Measurements from ENCODE around the gene TYMP.

GRCh38 chr22:50576806-50577696 is 47.2 kb upstream of the TYMP start:
- TF ChIP-seq, protein P1, sequence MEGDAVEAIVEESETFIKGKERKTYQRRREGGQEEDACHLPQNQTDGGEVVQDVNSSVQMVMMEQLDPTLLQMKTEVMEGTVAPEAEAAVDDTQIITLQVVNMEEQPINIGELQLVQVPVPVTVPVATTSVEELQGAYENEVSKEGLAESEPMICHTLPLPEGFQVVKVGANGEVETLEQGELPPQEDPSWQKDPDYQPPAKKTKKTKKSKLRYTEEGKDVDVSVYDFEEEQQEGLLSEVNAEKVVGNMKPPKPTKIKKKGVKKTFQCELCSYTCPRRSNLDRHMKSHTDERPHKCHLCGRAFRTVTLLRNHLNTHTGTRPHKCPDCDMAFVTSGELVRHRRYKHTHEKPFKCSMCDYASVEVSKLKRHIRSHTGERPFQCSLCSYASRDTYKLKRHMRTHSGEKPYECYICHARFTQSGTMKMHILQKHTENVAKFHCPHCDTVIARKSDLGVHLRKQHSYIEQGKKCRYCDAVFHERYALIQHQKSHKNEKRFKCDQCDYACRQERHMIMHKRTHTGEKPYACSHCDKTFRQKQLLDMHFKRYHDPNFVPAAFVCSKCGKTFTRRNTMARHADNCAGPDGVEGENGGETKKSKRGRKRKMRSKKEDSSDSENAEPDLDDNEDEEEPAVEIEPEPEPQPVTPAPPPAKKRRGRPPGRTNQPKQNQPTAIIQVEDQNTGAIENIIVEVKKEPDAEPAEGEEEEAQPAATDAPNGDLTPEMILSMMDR (IDR thresholded peaks at IDR 0.05; ENCODE audit: low read length) = no peak
- TF ChIP-seq EZH2 (IDR thresholded peaks at IDR 0.05; ENCODE audit: borderline replicate concordance, low read length) = no peak

Data from OCI-LY1 (cell line).